A549 (cell line): ENCODE measurements around the gene TMPRSS7. TPM values are rescaled to one million over a fixed set of nuclear protein-coding genes. Genes with fewer than 3 reads are reported as not detected.
"Not testable (repeated sequence)": the region's sequence is repeated elsewhere in the genome, so short reads cannot be mapped to it uniquely, and the experiment has no call there.

Source experiments
- ATAC-seq, 2 experiments: fragments of 200-7000 bp in 1 of 2; fragments of >200 bp in 1 of 2; cut with Nextera tagmentation in 1 of 2; cut with Tn5 transposase in 1 of 2; 3 replicates each; pipeline versions ENCODE4 v1.8.0 to v1.9.1; 2018 to 2020; ENCODE audit warnings: mild to moderate bottlenecking in 1 of 2, moderate library complexity in 1 of 2
- CTCF ChIA-PET: fragments of 300-600 bp; sonication (Branson Sonifier 250); formaldehyde crosslinking; extraction: SDS; loops from one replicate; lab custom pipeline; 2021; ENCODE audit warnings: antibody characterized with exemption, inconsistent platforms; lab: Yijun Ruan, JAX
- POLR2A ChIA-PET: fragments of 350-600 bp; formaldehyde crosslinking; extraction: SDS; loops from one replicate; lab custom pipeline; 2021; ENCODE audit warnings: antibody characterized with exemption, inconsistent platforms; lab: Yijun Ruan, JAX
- DNase-seq, 2 experiments: peaks; one replicate each; pipeline versions ENCODE4 v3.0.0 to v3.0.0-alpha.2; 2011 to 2016; ENCODE audit warnings: low read depth in 1 of 2, low spot score in 1 of 2
- FAIRE-seq: peaks from 2 replicates; lab custom pipeline; 2011; peaks lifted over from hg19 to GRCh38; lab: Jason Lieb, UNC
- H3K27ac ChIP-seq, 2 experiments: fragments of >200 bp; sonication (Bioruptor Twin); formaldehyde crosslinking; 3 replicates each; pipeline ENCODE4 v1.5.1; 2016 to 2017
- H3K4me1 ChIP-seq: fragments of >200 bp; sonication (Bioruptor Twin); formaldehyde crosslinking; 3 replicates; pipeline ENCODE4 v1.6.1; 2016
- H3K4me2 ChIP-seq: fragments of >200 bp; sonication (Bioruptor Twin); formaldehyde crosslinking; 3 replicates; pipeline ENCODE4 v1.6.1; 2016
- H3K4me3 ChIP-seq: fragments of >200 bp; sonication (Bioruptor Twin); formaldehyde crosslinking; 3 replicates; pipeline ENCODE4 v1.5.1; 2016
- H3K9me3 ChIP-seq: fragments of >200 bp; sonication (Bioruptor Twin); formaldehyde crosslinking; 3 replicates; pipeline ENCODE4 v1.6.1; 2016
- ATOH8 ChIP-seq: fragments of 250-450 bp; sonication (Bioruptor Pico); IDR thresholded peaks from 2 replicates; pipeline ENCODE4 v1.5.0; 2020; ENCODE audit warnings: low read depth, mild to moderate bottlenecking, moderate library complexity
- BCL3 ChIP-seq: fragments of >200 bp; sonication (Bioruptor Twin); formaldehyde crosslinking; IDR thresholded peaks from 3 replicates; pipeline ENCODE4 v1.6.1; 2016
- BHLHE40 ChIP-seq: IDR thresholded peaks from 2 replicates; pipeline ENCODE4 v1.6.1; 2012; ENCODE audit warnings: low read depth, low read length, inconsistent platforms
- CHD2 ChIP-seq: fragments of 150-350 bp; IDR thresholded peaks from 2 replicates; pipeline ENCODE4 v1.6.1; 2014; ENCODE audit warnings: low read length; ENCODE audit not compliant: partially characterized antibody
- CHD4 ChIP-seq: fragments of 200-600 bp; sonication (generic); IDR thresholded peaks from 2 replicates; pipeline ENCODE4 v1.6.1; 2016; ENCODE audit warnings: antibody characterized with exemption, mild to moderate bottlenecking, borderline replicate concordance
- CTCF ChIP-seq: fragments of >200 bp; sonication (Bioruptor Twin); formaldehyde crosslinking; IDR thresholded peaks from 3 replicates; pipeline ENCODE4 v1.5.1; 2016
- EP300 ChIP-seq, 2 experiments: fragments of >200 bp; sonication (Bioruptor Twin); formaldehyde crosslinking; IDR thresholded peaks; 2 replicates in 1 of 2; 3 replicates in 1 of 2; pipeline ENCODE4 v1.6.1; 2016 to 2017
- FOSB ChIP-seq: fragments of 250-450 bp; sonication (Bioruptor Pico); IDR thresholded peaks from 2 replicates; pipeline ENCODE4 v1.5.0; 2020; ENCODE audit warnings: mild to moderate bottlenecking, moderate library complexity
- HEYL ChIP-seq: fragments of 250-450 bp; sonication (Bioruptor Pico); IDR thresholded peaks from 2 replicates; pipeline ENCODE4 v1.8.0; 2021; ENCODE audit warnings: mild to moderate bottlenecking, moderate library complexity
- HOXA7 ChIP-seq: fragments of 250-450 bp; sonication (Bioruptor Pico); IDR thresholded peaks from 2 replicates; pipeline ENCODE4 v1.5.0; 2020; ENCODE audit warnings: mild to moderate bottlenecking, moderate library complexity
- HOXB13 ChIP-seq: fragments of 250-450 bp; sonication (Bioruptor Pico); IDR thresholded peaks from 2 replicates; pipeline ENCODE4 v1.5.0; 2020; ENCODE audit warnings: low read depth, mild to moderate bottlenecking, moderate library complexity
- HOXB5 ChIP-seq: fragments of 250-450 bp; sonication (Bioruptor Pico); IDR thresholded peaks from 2 replicates; pipeline ENCODE4 v1.5.0; 2020; ENCODE audit warnings: mild to moderate bottlenecking, moderate library complexity
- KDM1A ChIP-seq: fragments of 200-600 bp; sonication (generic); IDR thresholded peaks from 2 replicates; pipeline ENCODE4 v1.6.1; 2016; ENCODE audit warnings: low read depth, mild to moderate bottlenecking
- MAZ ChIP-seq: fragments of 150-350 bp; IDR thresholded peaks from 2 replicates; pipeline ENCODE4 v1.6.1; 2014; ENCODE audit warnings: antibody characterized with exemption, low read depth, low read length, borderline replicate concordance
- MYC ChIP-seq: IDR thresholded peaks from 2 replicates; pipeline ENCODE4 v1.6.1; 2012; ENCODE audit warnings: mild to moderate bottlenecking, inconsistent platforms, low read length, improper control_type of control experiment, borderline replicate concordance
- POLR2A ChIP-seq: IDR thresholded peaks from 2 replicates; pipeline ENCODE4 v1.6.1; 2012; ENCODE audit warnings: mild to moderate bottlenecking, low read length
- RAD21 ChIP-seq, 2 experiments: fragments of >200 bp in 1 of 2; sonication (Bioruptor Twin) in 1 of 2; formaldehyde crosslinking in 1 of 2; IDR thresholded peaks in 1 of 2; conservative IDR thresholded peaks in 1 of 2; 2 replicates in 1 of 2; 3 replicates in 1 of 2; pipeline ENCODE4 v1.6.1; 2012 to 2018; ENCODE audit warnings: inconsistent platforms in 1 of 2
- TFCP2L1 ChIP-seq: fragments of 250-450 bp; sonication (Bioruptor Pico); IDR thresholded peaks from 2 replicates; pipeline ENCODE4 v1.5.0; 2021; ENCODE audit warnings: mild to moderate bottlenecking
- TP53 ChIP-seq: fragments of 250-450 bp; sonication (Bioruptor Pico); IDR thresholded peaks from 2 replicates; pipeline ENCODE4 v1.5.0; 2021; ENCODE audit warnings: mild to moderate bottlenecking, moderate library complexity
- ZC3H11A ChIP-seq: fragments of 450-650 bp; IDR thresholded peaks from 2 replicates; pipeline ENCODE4 v1.6.1; 2014; ENCODE audit warnings: antibody characterized with exemption, mild to moderate bottlenecking
- ZNF302 ChIP-seq: fragments of 250-450 bp; sonication (Bioruptor Pico); IDR thresholded peaks from 2 replicates; pipeline ENCODE4 v1.9.0; 2021; ENCODE audit warnings: inconsistent platforms, mild to moderate bottlenecking, moderate library complexity
- WGBS: methylation state at CpG from one replicate; pipeline ENCODE4 v1.1.6; 2017; ENCODE audit errors: missing lambda C conversion rate; 5-methylcytosine and 5-hydroxymethylcytosine counted together
- polyA plus RNA-seq, 4 experiments: library from polyadenylated mRNA; depleted of rRNA in 3 of 4; stranded (reverse); fragments of >200 nt; fragmentation: RNase III in 1 of 4; extraction: RNeasy Plus Mini Kit Qiagen cat#74134 plus additional on column Dnase treatment in 1 of 4; gene quantifications; 2 replicates in 3 of 4; 3 replicates in 1 of 4; pipeline ENCODE4 v1.2.3, GENCODE V29; 2011 to 2017

The TMPRSS7 gene
- polyA plus RNA-seq, 2 of the 4 experiments (the other 2 are of a cell fraction) = 0.04 to 0.09 TPM

- DNase-seq (no peak), FAIRE-seq (no peak), ATAC-seq (no peak)
- CTCF ChIA-PET = interaction anchor here (0.6 to 5.5 kb wide), 4 partner anchors 12 to 28 kb away, joined by 3 to 39 read pairs (median 8); no protein-coding TSS in a partner anchor
- Histone ChIP-seq H3K4me2 (no peak overlapping the region), H3K9me3 (no peaks in the 10 kb centered on the region), H3K4me1 (no peaks in the 10 kb centered on the region), H3K4me3 (no peak overlapping the region), H3K27ac (no peak overlapping the region)
- 60% methylated on average over 5 of the region's 5 CpGs for WGBS
- TF ChIP-seq BHLHE40 = no peak
- no peak for TF ChIP-seq BCL3
- no peak for TF ChIP-seq HOXB5
- TF ChIP-seq TFCP2L1 (CRISPR knock-in tag) = no peak
- no peak for TF ChIP-seq ATOH8
- no peak for TF ChIP-seq MAZ
- TF ChIP-seq TP53 (CRISPR knock-in tag) = no peak
- TF ChIP-seq EP300 (IDR thresholded peaks at IDR 0.05) = no peak
- TF ChIP-seq HOXB13 (CRISPR knock-in tag) = no peak
- TF ChIP-seq RAD21 (conservative IDR thresholded peaks at IDR 0.05 in 1 of 2, IDR thresholded peaks at IDR 0.05 in 1 of 2) = no peak
- TF ChIP-seq CTCF = no peak
- TF ChIP-seq KDM1A = no peak
- no peak for TF ChIP-seq CHD4
- POLR2A ChIA-PET = no interaction called here
Observed at GRCh38 chr3:112032098-112032731, 2.3 kb upstream of the TMPRSS7 start.

- ATAC-seq = no peak
- Histone ChIP-seq H3K4me1 (peaks cover 6% of the 10 kb centered on the region; the same call in 1 of the 3 replicates), H3K4me3 (no peak overlapping the region), H3K4me2 (no peak overlapping the region), H3K27ac (no peak overlapping the region), H3K9me3 (no peaks in the 10 kb centered on the region)
- FAIRE-seq = no peak
- POLR2A ChIA-PET = no interaction called here
- CTCF ChIA-PET = interaction anchor here (0.7 to 5.5 kb wide), 3 partner anchors 9 to 21 kb away, joined by 3 to 39 read pairs (median 5); no protein-coding TSS in a partner anchor
- WGBS = 82% methylated on average over 3 of the region's 3 CpGs
- TF ChIP-seq ZNF302 (CRISPR knock-in tag) (no peak), HOXA7 (CRISPR knock-in tag) (no peak), POLR2A (no peak), MYC (no peak), CHD4 (no peak), TFCP2L1 (CRISPR knock-in tag) (no peak), FOSB (CRISPR knock-in tag) (no peak), BCL3 (no peak), HEYL (CRISPR knock-in tag) (no peak), CHD2 (no peak), HOXB5 (no peak), ZC3H11A (no peak)
- TF ChIP-seq, all 56 proteins: peak for 0
- DNase-seq = no peak
Observed at GRCh38 chr3:112035241-112035640, 705 bp downstream of the TMPRSS7 start.

GRCh38 chr3:112037194-112037593 lies 2.7 kb downstream of the TMPRSS7 start:
- POLR2A ChIA-PET, H3K4me3 ChIP-seq, H3K27ac ChIP-seq, FAIRE-seq, CTCF ChIA-PET, DNase-seq, H3K4me1 ChIP-seq, H3K4me2 ChIP-seq, H3K9me3 ChIP-seq, ATAC-seq: not testable (repeated sequence)
- WGBS = 50% methylated on average over 4 of the region's 4 CpGs
